GM19438 (cell line): ENCODE data around the gene GOSR2.

Source experiments
- ATAC-seq: cut with Tn5 transposase; IDR thresholded peaks from one replicate; pipeline ENCODE4 v1.9.1; 2021; ENCODE audit warnings: low read depth; ENCODE audit not compliant: unreplicated experiment

The GOSR2 gene

DNA sequence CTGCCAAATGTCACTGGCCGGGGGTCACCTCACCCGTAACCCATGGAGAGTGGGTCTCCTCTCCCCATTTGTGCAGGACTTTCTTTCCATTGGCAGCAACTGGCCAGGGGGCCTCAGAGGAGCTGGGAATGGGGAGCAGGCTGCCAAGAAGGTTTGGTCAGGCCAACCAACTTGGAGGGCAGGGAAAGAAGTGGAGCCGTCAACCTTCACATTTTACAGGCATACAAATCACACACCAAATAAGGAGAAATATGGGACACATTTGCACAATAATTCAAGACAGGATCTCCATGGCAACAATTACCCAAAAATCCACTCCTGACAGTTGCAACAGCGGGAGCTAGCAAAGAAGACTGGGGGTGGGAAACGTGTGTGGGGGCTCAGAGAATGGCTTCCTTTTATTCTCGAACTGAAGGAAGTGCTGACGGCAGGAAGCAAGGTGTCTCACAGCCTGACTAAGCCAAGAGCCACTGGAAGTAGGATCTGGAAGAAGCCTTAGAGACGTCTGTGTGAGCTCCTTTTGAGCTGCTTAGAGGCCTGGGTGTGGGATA is 35.2 kb downstream of the GOSR2 start:
- ATAC-seq, result no peak

DNA sequence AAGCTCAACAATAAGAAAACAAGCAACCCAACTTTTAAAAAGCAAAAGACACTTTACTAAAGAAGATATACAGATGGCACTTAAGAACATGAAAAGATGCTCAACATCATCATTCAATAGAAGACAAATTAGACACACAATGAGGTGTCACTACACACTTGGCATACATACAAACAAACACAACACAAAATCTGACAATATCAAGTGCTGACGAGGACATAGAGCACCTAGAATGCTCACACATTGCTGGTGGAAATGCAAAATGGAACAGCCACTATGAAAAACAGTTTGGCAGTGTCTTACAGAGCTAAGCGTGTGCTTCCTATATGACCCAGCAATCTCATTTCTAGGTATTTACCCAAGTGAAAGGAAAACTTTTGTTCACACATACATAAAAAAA is 37.2 kb downstream of the GOSR2 start:
- ATAC-seq, result no peak

DNA sequence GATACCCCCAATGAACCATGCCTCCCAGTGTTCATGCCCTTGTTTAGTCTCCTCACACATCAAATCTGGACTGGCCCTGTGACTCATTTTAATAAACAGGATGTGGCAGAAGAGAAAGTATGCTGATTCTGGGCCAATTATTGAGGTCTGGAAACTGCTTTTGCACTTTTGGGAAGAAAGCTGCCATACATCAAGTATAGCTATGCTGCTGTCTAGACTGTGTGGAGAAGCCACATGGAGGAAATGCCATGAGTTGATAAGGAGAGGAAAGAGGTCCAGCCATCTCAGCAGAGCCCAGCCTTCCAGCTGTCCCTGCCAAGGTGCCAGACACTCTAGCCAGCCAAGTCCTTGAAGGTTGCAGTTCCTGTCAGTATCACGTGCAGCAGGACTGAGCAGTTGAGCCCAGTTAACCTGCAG is 39.4 kb downstream of the GOSR2 start:
- ATAC-seq, result no peak

DNA sequence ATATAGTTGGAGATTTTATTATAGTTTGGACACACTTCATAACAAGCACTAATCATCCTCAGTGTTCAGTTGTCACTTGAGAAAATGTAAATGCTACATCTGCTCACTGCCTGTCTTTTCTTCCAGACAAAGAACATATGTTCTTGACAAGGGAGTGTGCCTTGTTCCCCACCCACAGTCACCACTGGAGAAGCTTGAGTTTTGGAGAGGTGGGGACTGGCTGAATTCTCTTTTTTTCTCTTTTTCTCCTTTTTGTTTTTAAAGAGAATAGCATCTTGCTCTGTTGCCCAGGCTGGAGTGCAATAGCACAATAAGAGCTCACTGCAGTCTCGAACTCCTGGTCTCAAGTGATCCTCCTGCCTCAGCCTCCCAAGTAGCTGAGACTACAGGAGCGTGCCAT is 40.6 kb downstream of the GOSR2 start:
- no peak for ATAC-seq

- no peak for ATAC-seq
Measured at GRCh38 chr17:46964315-46965265, 41.6 kb downstream of the GOSR2 start.

DNA sequence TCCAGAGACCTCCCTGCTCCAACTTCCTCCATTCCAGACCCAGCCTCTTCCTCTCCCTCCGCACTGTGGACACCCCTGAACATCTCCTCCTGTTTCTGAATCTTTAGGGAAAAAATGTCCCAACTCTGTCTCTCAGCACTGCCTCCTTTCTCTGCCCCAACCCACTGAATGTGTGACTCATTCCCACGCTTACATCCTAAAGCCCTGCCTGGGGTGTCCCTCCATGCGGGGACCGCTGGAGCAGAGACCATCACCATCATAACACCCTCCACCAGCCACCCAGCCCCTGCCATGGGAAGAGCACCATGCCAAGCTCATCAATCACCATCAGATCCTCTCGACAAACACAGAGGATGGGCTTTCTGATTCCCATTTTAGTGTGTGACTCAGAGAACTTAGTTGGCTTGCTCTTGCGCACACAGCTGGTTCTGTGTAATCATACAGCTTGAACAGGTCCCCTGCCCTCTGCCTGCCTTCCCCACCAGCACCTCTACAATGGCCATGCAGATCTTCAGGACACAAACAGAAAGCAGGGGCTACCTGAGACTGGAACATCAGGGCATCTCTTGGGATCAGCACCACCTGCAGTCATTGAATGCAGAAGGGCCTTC is 45.4 kb downstream of the GOSR2 start:
- no peak for ATAC-seq

DNA sequence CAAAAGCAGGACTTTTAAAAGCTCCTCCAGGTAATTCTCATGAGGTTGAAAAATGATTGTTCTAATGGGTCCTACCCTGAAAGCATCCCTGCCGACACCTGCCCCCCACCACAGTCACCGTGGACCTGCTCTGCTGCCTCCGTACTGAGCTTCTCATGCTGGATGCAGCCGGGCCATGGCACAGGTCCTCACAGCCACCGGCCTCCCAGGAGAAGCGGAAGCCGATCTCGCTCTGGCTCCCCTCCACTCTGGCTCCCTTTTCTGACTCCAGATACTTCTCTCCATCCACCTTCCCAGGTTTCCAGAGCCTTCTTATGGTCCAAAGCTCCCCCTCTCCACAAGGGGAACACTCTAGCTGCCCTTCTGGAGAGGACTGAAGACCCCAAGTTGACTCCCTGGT is 45.9 kb downstream of the GOSR2 start:
- no peak for ATAC-seq

DNA sequence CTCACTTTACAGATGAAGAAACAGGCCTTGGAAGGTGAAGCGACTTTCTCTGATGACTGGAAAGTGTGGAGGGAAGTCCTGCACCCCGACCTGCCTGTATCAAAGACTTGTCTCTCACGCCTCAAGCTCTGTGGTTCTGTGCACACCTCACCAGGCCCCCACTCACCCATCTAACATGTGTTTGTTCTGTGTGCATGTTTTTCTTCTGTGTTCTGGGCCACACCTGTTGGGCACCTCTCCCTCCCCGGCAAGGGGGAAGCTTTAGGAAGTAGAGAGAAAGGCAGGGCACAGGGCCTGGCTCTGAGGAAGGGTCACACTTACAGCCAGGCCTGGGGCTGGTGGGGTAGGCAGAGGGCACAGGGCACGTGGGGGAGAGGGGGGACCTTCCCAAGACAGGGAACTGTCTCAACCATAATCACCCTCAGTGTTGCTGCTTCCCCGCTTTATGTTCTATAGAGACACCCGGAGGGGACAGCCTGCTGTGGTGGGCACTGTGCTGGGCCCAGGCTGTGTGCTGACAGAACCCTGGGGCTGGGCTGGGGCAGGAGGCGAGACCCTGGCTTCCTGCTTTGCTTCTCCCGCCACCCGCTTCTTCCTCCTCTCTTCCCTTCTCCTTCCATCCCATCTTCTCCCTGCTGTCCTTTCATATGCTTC is 48.8 kb downstream of the GOSR2 start:
- no peak for ATAC-seq

DNA sequence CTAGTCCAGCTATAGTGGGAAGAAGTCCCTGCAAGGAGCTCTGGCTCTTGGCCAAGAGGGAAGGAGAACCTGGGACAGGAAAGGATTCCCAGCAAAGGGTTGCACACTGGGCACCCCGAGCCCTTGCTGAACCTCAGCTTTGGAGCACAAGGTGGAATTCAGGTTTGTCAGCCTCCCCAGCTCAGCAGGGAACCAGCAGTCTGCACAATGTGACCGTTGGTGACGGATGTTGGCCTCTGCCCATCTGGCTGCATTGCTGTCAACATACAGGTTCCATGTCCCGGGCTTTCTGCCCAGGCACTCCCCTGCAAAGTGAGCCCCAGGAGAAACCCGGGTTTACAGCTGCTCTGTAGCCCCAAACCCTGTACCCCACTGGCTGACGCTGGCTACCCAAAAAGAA is 49.4 kb downstream of the GOSR2 start:
- ATAC-seq, result no peak

GRCh38 chr17:46974086-46974485 is 51.1 kb downstream of the GOSR2 start:
- ATAC-seq, result no peak

DNA sequence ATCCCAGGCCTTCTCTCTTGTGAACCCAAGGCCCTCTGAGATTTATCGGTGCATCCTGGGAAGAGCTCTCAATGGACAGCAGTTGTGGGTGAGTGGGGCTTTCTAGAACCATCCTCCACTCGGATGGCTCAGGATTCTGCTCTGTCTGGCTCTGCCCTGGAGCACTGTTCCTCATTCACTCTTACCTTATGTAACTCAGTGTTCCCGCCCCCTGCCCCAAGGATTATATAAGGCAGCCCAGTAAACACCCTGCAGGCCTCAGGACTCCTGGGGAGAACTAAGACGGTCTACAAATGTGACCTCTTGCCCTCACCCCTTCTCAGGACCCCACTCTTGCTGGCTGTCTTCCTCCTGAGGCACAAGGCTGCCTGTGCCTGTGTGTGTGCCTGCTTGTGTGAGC is 52.3 kb downstream of the GOSR2 start:
- no peak for ATAC-seq

DNA sequence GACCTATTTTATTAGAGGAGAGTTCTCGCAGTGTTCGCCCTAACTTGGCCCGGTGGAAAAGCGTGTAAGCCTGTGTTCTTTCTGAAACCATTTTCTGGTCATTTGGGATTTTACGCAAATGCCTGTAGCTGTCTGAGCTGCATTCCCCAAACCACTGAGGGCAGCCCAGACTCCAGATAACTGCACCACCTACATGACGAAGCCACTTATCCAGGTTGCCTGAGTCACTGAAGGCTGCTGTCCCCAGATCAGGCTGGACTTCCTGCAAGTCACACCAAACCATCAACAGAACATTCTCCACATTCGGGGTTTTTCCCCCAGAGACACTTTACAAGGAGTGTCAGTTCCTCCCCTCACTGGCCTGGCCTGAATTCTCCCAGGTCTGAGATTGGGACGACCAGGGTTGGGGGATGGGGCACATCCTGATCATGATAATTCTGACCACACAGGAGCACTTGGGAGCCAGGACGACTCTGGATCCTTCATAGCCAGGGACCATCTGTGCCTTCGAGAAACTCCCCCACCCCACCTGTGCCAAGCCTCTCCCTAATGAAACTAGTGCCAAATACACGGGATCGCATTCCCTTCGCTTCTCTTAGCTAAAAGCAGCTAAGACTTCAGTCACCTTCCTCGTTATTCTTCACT is 53.8 kb downstream of the GOSR2 start:
- no peak for ATAC-seq

- ATAC-seq, result no peak
Measured at GRCh38 chr17:46977348-46977747, 54.4 kb downstream of the GOSR2 start.

DNA sequence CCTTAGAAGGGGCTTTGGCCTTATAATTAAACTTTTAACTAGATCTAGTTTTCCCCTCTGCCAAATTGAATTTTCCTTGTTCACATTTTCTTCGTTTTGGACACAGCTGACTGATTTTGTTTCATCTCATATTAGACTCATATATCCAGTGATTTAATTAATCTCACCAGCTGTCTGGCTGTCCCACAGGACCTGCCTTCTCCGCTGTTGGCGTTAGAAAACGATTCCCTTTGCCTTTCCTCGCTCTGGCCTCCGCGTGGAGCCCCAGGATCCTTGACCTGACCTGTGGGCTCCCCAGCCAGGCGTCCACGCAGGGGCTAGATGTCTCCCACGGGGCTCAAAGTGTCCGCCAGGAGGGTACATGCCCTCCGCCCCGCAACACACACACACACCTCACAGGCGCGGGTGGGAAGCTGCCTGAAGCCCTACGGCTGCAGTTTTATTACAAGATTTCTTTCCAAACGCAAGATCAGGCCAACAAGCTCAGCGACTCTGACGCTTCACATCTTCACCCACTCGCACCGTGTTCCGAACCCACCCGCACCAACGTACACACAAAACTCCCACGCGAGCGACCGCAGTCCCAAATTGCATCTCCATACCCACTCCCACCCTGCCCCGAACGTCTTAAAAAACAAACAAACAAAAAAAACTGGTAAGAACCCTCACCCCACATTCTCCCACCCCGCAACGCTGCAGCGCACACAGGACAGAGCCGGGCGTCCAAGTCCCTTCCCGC is 55.0 kb downstream of the GOSR2 start:
- ATAC-seq, result no peak

- ATAC-seq, result no peak
Measured at GRCh38 chr17:46978489-46979146, 55.7 kb downstream of the GOSR2 start.

DNA sequence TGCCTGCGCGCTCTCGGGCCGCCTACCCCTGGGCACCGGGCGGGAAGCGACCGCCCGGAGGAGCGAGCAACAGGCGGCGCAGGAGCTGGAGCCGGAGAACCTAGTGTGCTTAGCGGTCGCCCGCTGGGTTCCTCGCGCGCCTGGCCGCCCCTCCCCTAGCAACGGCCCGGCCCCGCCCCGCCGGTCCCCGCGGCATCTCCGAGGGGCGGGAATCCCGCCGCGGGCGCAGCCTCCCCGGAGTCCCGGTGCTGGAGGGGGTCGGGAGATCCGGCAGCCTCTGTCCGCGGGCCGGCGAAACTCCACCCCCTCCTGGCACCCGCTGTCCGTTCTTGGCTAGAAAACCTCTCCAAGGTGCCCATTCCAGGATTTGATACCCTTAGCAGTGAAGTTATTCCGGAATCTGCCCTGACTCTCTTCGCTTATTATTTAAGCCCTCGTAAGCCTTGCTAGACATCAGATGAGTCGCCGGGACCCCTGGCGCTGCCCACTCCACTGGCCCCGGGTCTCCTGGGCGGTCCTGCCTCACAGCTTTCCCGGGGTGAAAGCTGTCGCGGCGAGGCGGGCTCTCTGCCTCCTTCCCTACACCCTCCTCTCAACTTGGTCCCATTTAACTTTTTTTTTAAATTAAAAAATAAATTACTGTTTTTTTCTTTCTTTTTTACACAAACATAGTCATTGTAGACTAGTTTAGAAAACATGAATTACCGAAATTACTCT is 56.3 kb downstream of the GOSR2 start, which contains the start of gene RPRML:
Gene RPRML, minus strand, starts transcription at position 107 of the 717 bp plus-strand sequence. CDS start 246 bp downstream, outside the sequence.
- ATAC-seq, result no peak

GRCh38 chr17:46982577-46982976 is 59.6 kb downstream of the GOSR2 start:
- ATAC-seq, result no peak

DNA sequence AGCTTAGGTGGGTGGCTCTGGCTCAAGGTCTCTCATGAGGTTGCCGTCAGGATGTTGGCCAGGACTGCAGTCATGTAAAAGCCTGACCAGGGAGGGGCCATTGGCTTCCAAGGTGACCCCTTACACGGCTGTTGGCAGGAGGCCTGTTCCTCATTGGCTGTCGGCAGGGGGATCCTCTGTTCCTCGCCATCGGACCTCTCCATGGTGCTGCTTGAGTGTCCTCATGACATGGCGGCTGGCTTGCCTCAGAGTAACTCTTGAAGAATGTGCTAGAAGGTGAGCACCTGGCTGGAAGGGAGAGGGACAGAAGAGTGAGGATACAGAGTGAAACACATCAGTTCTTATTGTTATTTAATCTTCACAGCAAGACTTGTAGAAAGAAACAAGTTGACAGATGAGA is 60.8 kb downstream of the GOSR2 start:
- ATAC-seq, result no peak

- ATAC-seq, result no peak
Measured at GRCh38 chr17:46984341-46984740, 61.4 kb downstream of the GOSR2 start.
